Stimulated activated CD4-positive, alpha-beta T cell treated with anti-CD3 and anti-CD28 coated beads, Interleukin-4, amount 100 ng/mL, for 1 hour (primary cell): Measurements from ENCODE around the gene HSD11B1L.
A peak's percentile ranks its signal among the peaks of the same experiment; 100 is the strongest.

Experiments
- DNase-seq: peaks from one replicate; pipeline ENCODE4 v3.0.0-alpha.2; 2020

The HSD11B1L gene, protein sequence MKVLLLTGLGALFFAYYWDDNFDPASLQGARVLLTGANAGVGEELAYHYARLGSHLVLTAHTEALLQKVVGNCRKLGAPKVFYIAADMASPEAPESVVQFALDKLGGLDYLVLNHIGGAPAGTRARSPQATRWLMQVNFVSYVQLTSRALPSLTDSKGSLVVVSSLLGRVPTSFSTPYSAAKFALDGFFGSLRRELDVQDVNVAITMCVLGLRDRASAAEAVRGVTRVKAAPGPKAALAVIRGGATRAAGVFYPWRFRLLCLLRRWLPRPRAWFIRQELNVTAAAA

DNA sequence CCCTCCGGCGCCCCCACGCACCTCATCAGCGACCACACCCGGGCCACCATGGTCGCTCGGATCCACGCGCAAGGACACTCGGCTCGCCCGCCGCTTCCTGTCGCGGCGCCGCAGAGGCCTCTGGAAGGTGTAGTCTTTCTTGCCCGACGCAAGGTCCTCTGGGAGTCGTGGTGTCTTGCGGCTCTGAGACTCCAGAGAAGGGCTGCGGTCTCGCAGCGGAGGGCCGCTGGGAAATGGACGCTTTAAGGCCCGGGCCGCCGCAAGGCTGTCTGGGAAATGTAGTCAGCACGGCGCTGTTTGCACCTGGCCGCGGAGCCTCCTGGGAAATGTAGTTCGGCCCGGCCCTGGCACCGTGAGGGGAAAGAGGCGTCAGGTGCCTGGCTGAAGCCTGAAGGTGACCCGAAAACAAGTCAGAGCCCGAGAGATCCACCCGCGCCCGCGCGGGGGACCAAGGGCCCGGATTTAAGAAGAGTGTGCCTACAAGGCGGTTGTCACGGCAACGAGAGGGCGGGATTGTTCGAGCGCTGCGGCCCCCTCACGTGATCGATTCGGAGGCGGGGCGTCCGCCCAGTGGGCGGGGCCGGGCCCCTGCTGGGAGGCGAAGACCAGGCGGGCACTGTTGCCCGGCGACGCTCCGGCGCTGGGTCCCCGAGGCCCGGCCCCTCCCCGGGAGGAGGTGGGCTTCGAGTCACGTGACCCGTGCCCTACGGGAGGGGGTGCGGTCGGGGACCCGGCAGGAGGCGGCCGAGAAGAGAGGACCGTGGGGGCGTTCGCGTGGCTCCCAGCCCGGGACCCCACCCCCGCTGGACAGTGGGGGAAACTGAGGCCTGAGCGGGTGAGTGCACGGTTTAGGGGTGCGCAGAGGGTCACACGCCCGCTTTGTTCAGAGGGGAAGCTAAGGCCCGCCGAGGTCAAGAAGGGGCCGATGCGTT, at the start of gene HSD11B1L, which contains the start of gene MICOS13:
HSD11B1L (plus strand) TSS at position 591 of the 932 bp plus-strand sequence. CDS start 3,806 bp downstream, outside the sequence.
MICOS13 (minus strand) TSS at position 80 of the 932 bp plus-strand sequence; CDS start at position 50, 30 bp downstream.
- DNase-seq = peak; percentile 98

DNA sequence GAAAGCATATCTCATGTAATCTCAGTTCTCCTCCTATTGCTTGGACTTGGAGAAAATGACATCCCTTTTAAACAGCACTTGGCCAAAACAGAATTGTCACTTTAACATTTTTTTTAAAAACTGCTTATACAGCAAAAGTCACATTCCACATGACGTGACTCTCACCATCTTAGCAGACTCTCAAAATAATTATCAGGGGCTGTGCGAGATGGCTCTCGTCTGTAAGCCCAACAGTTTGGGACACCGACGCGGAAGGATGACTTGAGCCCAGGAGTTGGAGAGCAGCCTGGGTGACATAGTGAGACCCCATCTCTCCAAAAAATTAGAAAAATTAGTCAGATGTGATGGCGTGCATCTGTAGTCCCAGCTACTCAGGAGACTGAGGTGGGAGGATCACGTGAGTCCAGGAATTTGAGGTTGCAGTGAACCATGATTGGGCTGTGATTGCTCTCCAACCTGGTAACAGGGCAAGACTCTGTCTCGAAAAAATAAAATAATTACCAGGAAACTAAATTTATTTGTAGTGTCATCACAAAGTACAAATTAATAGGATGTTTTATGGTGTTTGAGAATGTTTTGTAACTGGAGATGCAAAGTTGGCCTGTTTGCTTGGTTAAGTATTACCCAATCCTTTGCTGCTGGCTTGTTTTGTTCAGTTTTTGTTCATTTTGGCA, 49.1 kb upstream of the HSD11B1L start:
- no peak for DNase-seq

DNA sequence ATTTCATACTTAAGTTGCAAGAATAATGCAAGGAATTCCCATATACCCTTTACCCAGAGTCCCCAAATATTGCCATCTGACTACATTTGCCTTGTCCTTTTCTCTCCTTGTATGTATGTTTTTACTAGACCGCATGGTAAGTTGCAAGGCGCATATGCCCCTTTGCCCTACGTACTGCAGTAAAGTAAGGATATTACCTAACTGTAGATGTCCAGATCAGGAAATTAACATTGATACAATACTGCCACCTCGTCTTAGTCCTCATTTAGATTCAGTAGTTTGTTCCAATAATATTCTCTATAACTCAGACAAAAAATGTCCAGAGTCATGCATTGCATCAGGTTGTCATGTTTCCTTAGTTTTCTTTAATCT, 48.6 kb upstream of the HSD11B1L start:
- no peak for DNase-seq

DNA sequence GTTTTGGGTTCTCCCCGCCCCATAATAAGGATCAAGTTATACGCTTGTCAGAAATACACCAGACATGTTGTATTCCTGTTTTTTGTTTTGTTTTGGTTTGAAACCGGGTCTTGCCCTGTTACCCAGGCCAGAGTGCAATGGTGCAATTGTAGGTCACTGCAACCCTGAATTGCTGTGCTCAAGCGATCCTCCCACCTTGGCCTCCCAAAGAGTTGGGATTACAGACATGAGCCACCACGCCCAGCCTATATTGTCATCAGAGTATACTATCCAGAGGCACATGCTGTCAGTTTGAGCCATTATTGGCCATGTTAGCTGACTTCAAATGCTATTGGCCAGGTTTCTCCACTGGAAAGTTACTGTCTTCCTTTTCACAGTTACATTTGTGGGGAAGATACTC, 48.2 kb upstream of the HSD11B1L start:
- DNase-seq = no peak

DNA sequence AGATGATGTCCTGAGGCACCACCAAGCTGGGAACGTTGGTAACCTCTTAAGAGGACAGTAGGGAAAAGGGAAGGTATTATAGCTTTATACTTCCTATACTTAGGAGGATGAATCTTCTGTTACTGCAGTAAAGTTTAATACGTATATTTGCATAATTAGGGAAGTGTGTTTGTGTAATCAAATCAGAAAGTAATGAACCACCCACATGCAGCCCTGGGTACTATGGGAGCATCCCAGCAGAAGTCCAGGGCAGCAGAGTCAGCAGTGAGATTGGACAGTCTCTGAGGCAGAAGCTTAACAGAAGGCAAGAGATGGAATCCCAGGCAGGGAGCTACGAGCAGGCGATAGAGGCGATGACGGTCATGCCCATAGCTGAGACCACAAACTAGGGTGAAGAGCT, 45.4 kb upstream of the HSD11B1L start:
- no peak for DNase-seq

DNA sequence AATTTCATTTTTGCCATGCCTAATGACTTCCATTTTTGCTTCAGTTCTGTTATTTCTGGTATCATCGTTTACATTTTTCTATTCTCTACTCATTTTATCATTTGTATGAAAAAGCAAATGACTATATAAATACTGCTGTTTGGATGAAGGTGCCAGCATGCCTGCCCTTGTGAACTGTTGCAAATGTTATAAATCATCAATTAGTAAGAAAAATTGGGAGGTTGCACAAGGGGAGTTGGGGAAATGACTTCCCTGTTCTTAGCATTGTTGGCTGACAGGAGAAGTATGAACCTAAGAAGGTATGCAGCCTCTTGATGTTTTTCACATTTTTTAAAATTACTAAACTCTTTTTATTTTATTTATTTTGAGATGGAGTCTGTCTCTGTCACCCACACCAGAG, 42.9 kb upstream of the HSD11B1L start:
- no peak for DNase-seq

DNA sequence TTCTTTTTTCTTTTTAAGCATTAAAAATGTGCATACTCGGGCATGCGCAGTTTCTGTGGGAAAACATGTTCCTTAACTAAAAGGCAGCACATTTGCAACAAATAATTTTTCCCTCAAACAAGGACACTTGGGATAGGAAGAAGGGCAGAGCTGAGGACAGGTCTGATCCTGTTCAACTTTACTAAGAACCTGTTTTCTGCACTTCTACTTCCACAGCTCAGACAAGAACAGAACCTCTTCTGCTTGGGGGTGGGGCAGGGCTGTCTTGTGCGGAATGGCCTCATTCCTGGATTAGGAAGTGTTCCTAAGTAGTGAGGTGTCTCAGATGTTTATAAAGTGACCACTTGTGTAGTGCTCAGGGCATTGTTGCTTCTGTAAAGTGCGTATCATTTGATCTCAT, 39.7 kb upstream of the HSD11B1L start:
- no peak for DNase-seq

DNA sequence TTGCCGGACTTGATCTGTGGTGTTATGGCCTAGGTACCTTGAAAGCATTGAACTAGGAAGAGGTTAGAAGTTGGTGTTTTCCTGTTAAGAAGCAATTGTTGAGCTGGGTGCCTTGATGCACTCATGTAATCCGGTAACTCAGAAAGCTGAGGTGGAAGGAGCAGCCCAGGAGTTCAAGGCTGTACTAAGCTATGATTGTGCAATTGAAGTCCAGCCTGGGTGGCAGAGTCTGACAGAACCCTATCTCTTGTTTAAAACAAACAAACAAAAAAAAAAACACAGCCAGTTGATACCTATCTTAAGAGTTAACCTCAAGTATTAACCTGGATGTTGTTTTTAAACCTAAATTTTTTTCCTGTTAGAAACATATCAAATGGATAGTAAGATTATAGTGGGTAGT, 38.6 kb upstream of the HSD11B1L start:
- no peak for DNase-seq

DNA sequence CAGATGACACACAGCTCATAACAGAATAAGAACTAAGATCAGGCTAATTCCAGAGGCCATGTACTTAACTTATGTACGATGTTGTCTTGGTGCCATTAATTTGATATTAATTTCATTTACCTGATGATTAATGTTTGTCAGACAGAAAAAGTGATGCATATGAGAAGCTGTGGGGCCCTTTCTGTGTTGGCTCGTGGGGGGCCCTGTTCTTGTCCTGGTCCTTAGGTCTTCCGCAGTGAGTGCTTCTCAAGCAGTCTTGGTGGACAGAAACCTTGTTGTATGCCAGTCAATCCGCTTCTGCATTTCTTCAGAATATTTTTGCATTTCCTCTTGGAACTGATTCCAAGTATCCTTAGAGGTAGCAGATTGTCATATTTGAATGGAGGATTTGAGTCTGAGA, 37.8 kb upstream of the HSD11B1L start:
- no peak for DNase-seq

DNA sequence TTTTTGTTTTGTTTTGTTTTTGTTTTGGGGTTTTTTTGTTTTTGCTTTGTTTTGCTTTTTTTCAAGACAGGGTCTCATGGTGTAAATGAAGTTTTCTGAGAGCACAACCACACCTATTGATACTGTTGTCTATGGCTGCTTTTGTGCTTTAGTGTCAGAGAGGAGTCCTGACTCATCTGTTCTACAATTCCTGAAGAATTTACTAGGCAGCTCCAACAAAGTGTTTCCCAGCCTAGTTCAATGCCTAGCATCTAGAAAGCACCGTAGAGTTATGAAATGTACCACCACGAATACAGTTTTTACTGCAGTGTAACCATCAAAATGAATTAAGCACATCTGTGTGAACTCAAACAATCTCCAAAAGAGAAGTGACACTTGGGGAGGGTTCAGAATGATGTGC, 36.8 kb upstream of the HSD11B1L start:
- DNase-seq = no peak

DNA sequence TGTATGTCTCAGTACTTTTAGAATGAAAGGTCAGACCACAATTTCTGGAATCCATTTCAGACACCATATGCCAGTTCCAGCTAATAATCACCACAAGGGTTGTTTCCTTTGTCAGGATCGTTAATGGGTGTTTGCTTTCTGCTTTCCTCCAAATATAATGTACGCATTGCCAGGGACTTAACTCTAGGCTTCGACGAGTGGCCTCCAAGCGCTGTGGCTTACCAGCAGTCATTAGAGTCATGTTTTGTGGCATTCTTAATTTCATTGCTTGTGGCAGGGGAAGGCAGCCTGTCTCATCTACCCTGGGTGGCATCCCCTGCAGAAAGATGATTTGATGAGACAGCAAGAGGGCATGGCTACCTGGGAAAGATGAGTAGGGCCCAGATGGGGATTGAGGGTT, 35.4 kb upstream of the HSD11B1L start:
- DNase-seq = no peak

DNA sequence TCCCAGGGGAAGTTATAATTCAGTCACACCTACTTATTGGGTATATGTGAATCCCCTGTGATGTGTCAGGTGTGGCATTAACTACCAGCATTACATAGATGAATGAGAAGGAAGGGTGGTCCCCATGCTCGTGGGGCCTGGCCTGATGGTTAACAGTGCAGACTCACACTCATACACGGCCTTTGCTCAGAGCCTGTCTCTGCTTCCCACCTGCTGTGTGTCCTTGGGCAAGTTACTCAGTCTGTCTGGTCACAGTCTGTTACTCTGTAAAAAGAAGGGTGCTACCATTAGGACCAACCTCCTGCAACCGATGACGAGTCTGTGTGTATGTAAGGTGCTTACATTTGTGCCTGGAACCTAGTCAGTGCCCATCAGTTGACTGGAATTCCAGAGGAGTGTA, 34.1 kb upstream of the HSD11B1L start:
- no peak for DNase-seq

DNA sequence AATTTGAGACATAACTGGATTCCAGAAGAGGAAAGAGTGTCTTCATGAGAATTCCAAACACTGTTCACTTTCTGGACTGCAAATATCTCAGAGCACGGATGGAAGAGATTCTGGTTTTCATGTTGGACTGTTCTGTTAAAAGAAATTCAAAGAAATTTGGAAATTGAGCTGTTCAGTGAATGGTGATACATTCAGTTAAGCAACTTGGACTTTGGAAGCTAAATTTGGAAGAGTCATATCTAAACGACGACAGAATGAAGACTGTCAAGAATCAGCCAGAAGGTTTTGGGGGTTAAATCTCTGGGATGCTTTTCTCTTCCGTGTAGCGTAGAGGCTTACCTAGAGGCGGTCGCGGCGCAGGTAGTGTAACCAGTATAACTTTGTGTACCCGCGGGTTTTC, 32.4 kb upstream of the HSD11B1L start:
- no peak for DNase-seq

DNA sequence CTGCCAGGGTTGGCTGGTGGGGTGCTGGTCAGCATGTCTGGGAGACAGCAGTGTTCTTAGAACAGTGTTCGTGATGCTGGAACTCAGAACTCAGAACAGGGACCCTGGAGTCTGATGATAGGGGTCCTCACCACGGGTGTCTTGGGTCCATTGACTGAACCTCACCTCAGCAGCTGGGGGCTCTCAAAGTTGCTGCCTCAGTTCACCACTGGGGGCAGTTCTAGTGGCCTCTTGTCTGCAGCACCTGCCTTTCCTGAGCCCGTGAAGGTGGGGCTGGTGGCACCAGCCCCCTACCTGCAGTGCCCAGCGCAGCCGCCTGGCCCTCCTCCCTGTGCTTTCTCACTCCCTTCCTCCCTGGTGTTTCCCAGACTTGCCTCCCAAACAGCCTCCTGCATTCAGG, 29.5 kb upstream of the HSD11B1L start:
- DNase-seq = no peak

DNA sequence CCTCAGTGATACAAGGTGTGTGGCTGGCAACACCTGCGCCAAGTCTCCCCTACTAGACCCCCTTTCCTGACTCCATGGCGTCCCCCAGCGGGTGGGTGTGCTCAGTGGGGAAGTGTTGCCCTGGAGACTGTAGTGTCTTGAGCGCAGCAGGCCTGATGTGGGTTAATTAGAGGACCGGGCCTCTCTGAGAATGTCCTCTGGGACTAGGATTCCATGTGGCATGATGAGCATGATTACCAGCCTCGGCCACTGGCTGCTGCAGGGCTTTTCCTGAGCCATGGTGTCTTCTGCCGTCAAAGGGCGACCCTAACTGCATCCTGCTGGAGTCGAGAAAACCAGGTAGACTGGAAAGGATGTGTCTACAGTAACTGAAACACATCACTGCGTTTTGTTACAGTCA, 28.6 kb upstream of the HSD11B1L start:
- no peak for DNase-seq

DNA sequence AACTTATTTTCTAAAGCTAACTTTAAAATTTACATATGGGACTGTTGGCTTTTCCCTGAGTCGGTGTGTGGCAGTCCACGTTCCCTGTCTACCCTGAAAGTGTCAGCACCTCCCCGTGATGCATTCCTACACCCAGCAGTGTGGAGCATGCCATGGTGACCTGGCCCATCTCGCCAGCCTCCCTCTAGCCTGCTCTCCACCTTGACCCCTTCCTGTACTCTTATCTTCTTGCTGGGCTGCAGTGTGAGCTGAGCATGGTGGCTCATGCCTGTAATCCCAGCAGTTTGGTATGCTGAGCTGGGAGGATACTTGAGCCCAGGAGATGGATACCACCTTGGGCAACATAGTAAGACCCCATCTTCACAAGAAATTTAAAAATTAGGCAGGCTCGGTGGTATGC, 25.9 kb upstream of the HSD11B1L start:
- DNase-seq = no peak

DNA sequence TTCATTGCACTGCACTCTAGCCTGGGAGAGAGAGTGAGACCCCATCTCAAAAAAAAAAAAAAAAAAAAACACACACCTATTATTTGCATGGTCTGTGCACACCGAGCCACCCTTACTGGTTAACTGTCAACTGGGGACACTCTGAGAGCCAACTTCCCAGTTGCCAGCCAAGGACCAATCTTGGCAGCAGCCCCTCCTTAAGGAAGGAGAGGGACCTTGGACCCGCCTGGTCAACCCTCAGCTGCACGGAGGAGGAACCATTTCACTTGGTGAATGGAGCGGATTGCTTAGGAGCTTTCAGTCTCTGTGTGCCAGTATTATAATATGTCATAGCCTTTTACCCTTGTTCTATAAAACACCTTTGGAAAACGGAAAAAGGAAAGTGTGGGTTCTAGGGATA, 25.4 kb upstream of the HSD11B1L start:
- DNase-seq = no peak

DNA sequence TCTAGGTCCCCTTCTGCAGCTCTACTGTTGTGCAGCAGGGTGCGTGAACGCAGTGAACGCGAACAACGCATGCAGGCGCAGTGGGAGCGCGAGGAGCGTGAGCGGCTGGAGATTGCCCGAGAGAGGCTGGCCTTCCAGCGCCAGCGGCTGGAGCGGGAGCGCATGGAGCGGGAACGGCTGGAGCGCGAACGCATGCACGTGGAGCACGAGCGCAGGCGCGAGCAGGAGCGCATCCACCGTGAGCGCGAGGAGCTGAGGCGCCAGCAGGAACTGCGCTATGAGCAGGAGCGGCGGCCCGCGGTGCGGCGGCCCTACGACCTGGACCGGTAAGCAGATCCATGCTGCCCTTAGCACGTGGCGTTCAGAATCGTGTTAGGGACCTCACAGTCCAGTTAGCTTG, 19.3 kb upstream of the HSD11B1L start:
- no peak for DNase-seq

DNA sequence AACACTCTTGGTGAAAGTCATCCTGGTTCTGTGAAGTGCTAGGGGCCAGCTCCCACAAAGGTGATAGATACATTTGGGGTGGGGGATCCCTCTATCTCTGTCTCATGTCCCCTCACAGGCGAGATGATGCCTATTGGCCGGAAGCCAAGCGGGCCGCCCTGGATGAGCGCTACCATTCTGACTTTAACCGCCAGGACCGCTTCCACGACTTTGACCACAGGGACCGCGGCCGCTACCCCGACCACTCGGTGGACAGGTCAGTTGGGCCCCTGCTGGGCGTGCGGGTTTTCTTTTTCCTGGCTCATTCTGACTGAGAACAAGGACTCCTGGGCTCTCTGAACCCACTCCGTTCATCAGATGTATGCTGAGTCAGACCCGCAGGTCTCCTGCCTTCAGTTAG, 16.9 kb upstream of the HSD11B1L start:
- no peak for DNase-seq

DNA sequence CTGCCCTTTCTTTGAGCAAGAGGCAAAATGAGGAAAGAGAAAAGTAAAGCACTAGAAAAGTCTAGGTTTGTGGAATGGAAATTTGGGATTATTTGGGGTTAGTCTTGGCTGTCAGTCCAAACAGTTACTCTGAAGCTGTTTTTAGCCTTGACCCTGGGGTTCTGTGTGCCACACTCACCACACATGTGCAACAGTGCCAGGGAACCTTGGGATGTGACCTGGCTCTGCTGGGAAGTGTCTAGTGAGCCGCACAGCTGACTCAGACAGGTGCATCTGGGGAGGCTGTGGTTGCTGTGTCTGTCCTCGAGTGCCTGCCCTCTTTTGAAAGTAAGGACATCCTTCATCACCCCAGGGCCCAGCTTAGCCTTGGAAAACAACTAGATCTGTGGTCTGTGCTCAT, 16.3 kb upstream of the HSD11B1L start:
- no peak for DNase-seq

DNA sequence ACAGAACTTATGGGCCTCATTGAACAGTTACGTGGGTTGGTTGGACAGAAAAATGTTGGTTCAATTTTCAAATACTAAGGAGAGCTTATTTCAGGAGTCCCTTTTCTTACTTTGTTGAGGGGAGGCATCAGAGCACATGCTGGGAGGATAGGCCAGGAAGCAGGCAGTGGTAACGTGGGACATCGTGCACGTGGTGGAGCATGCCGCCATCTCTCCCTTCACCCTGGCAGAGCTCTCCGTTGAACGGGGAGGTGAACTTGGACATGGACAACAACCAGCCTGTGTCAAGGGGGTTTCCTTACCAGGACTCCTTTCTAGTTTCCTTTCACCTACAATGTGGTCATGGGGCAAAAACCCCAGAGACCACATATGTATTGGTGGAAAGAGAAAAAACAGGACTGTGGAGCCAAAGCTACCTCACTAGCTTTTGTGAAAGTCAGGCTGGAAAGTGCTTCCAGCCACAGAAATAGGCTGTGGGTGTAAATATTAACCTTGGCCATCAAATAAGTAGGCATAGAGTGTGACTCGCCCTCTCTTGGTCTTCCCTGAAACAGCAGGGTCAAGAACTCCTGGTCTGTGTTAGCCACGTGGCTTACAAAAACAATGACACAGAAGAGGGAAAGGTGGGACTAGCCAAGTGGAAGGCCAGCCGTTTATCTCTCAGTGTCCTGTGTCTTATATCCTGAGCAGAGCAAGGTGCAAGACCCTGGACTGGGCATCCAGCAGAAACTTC, 14.9 kb upstream of the HSD11B1L start:
- DNase-seq = no peak

DNA sequence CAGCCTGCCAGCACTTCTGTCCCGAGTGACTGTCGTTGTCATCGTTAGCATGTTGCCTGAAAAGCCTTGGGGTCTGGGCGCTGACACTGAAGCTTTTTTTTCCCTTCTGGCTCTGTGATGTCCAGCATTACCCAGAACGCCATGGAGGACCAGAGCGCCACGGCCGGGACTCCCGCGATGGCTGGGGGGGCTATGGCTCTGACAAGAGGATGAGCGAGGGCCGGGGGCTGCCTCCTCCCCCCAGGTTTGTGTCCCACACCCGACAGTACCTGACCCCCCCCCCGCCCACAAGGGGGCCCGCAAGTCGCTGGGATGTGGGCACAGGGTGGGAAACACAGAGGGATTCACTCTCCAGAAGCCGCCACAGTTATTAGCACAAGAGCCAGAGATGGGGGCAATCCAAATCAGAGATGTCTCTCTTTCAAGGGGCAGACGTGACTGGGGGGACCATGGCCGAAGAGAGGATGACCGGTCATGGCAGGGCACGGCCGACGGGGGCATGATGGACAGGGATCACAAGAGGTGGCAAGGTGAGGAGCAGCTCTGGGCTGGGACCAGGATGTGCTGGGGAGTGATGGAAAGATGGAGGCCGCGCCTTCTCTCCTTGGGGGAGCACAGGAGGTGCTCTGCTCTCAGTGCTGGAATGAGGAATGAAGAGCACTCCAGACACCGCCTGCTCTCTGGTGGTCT, 13.8 kb upstream of the HSD11B1L start:
- no peak for DNase-seq
